T-cell (primary cell): ENCODE measurements around the gene OTUB1. TPM values are rescaled to one million over a fixed set of nuclear protein-coding genes. Genes with fewer than 3 reads are reported as not detected.
A peak's percentile ranks its signal among the peaks of the same experiment; 100 is the strongest.

ENCODE experiments used
- ATAC-seq, 4 experiments: fragments of 200-7000 bp in 3 of 4; fragments of 150-1000 bp in 1 of 4; cut with Tn5 transposase; replicated peaks in 1 of 4; 1 replicate in 3 of 4; 2 replicates in 1 of 4; pipeline ENCODE4 v1.10.0; 2021; ENCODE audit warnings: moderate library complexity in 3 of 4, mild to moderate bottlenecking in 2 of 4, moderate number of reproducible peaks in 1 of 4
- CTCF ChIA-PET, 2 donors: fragments of 300-600 bp; sonication (Branson Sonifier 250); formaldehyde crosslinking; loops; one replicate each; lab custom pipeline; 2022; ENCODE audit warnings: antibody characterized with exemption in 2 of 2; lab: Charles Lee
- POLR2A ChIA-PET, 2 donors: fragments of 300-600 bp; sonication (Branson Sonifier 250); formaldehyde crosslinking; loops; one replicate each; lab custom pipeline; 2022; ENCODE audit warnings: antibody characterized with exemption in 2 of 2; lab: Charles Lee
- DNase-seq, 35 experiments: peaks; one replicate each; pipeline versions ENCODE4 v3.0.0 to v3.0.0-alpha.2; 2013 to 2023
- H3K27ac ChIP-seq: one replicate; pipeline ENCODE4 v1.5.1; 2013; ENCODE audit warnings: low read length
- H3K27me3 ChIP-seq, 2 experiments: replicated peaks in 1 of 2; 1 replicate in 1 of 2; 2 replicates in 1 of 2; pipeline versions ENCODE4 v1.6.1 to v1.7.0; 2013; ENCODE audit warnings: low read length in 1 of 2, mixed read lengths in 1 of 2; ENCODE audit not compliant: control insufficient read depth in 2 of 2, insufficient read depth in 2 of 2; ENCODE audit errors: extremely low read depth in 1 of 2
- H3K36me3 ChIP-seq, 2 donors: 1 replicate in 1 of 2; 2 replicates in 1 of 2; pipeline versions ENCODE4 v1.6.1 to v1.7.0; 2013; ENCODE audit warnings: low read length in 1 of 2; ENCODE audit not compliant: control insufficient read depth in 2 of 2, insufficient read depth in 1 of 2; ENCODE audit errors: extremely low read depth in 1 of 2
- H3K4me1 ChIP-seq, 2 experiments: 1 replicate in 1 of 2; 2 replicates in 1 of 2; pipeline versions ENCODE4 v1.6.1 to v1.7.0; 2013; ENCODE audit warnings: low read length in 2 of 2, mixed read lengths in 1 of 2; ENCODE audit not compliant: insufficient read depth in 2 of 2, control insufficient read depth in 1 of 2; ENCODE audit errors: extremely low read depth in 1 of 2
- H3K4me3 ChIP-seq, 2 donors: 1 replicate in 1 of 2; 2 replicates in 1 of 2; pipeline versions ENCODE4 v1.5.1 to v1.7.0; 2013; ENCODE audit warnings: mild to moderate bottlenecking in 2 of 2, low read length in 1 of 2, moderate library complexity in 1 of 2; ENCODE audit not compliant: control insufficient read depth in 1 of 2; ENCODE audit errors: extremely low read depth in 1 of 2
- H3K9me3 ChIP-seq: 2 replicates; pipeline ENCODE4 v1.7.0; 2013
- H3K27ac Mint-ChIP-seq, 2 donors: one replicate each; pipeline ENCODE4 v1.8.0; 2020 to 2021; ENCODE audit warnings: mild to moderate bottlenecking in 2 of 2, mixed read lengths in 2 of 2
- H3K27me3 Mint-ChIP-seq, 2 donors: one replicate each; pipeline ENCODE4 v1.8.0; 2021 to 2022; ENCODE audit warnings: mixed read lengths in 2 of 2
- H3K36me3 Mint-ChIP-seq: one replicate; pipeline ENCODE4 v1.8.0; 2021; ENCODE audit warnings: mixed read lengths
- H3K4me1 Mint-ChIP-seq, 3 donors: one replicate each; pipeline ENCODE4 v1.8.0; 2020 to 2022; ENCODE audit warnings: mixed read lengths in 3 of 3, mild to moderate bottlenecking in 1 of 3
- H3K4me3 Mint-ChIP-seq, 3 donors: one replicate each; pipeline ENCODE4 v1.8.0; 2020 to 2022; ENCODE audit warnings: mild to moderate bottlenecking in 3 of 3, mixed read lengths in 3 of 3, moderate library complexity in 3 of 3
- H3K9me3 Mint-ChIP-seq, 3 donors: one replicate each; pipeline ENCODE4 v1.8.0; 2020 to 2022; ENCODE audit warnings: mixed read lengths in 3 of 3
- WGBS: methylation state at CpG from one replicate; pipeline ENCODE4 v1.1.5; 2013; ENCODE audit warnings: missing lambda C conversion rate; ENCODE audit not compliant: insufficient coverage; 5-methylcytosine and 5-hydroxymethylcytosine counted together
- total RNA-seq, 35 experiments: library from RNA in 6 of 35; stranded (reverse) in 6 of 35; fragments of 120-200 nt in 1 of 35; gene quantifications; one replicate each; pipeline versions ENCODE4 v1.2.1 to v1.2.4 and lab custom pipeline; 2013 to 2026

Gene OTUB1
- total RNA-seq, 5 donors from 2014 or later (not counting 1 experiment from before 2014, with no cell fraction given) = 63.1 to 76.7 (median 67.2) TPM

DNA sequence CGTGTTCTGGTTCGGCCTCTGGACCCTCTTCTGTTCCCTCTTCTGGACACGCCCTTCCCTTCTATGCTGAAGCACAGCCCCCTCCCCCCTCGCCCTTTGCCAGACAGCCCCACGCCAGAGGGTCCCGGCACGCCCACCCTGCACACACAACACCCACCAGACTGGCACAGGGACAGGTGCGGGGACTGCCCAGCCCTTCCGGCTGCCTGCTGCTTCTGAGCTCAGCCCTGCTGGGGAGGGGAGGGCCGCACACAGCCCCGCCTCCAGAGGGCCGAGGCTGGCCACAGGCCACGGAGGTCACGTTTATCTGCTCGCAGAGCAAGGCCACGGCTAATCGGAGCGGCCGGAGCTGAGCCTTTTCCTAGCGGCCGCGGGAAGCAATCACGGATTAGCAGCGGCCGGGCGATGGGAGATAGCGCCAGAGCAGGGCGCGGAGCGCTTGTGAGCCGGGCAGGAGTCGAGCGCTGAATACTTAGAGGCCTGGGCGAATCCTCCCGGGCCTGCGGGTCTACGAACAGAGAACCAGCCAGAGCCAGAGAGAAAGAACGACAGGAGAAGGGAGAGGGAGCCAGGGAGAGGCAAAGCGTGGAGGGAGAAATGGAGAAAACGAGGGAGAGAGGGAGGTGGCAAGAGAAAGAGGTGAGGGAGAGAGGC is 21.5 kb downstream of the OTUB1 start:
- peak in 1 of 35 experiments; percentile 15 for DNase-seq
- Histone ChIP-seq H3K27me3 (peaks cover 0 to 62% of the 10 kb centered on the region in 2 experiments), H3K36me3 (no peaks in the 10 kb centered on the region), H3K9me3 (no peaks in the 10 kb centered on the region), H3K27ac (no peak overlapping the region), H3K4me3 (peak overlapping the region in 1 of 2 donors; percentile 66), H3K4me1 (peaks cover 0 to 14% of the 10 kb centered on the region in 2 experiments)
- Mint-ChIP-seq H3K27ac (no peak overlapping the region), H3K9me3 (peaks cover 0 to 10% (median 0%) of the 10 kb centered on the region in 3 donors), H3K27me3 (peaks cover 22 to 32% of the 10 kb centered on the region in 2 donors), H3K4me1 (peaks cover 7 to 16% (median 15%) of the 10 kb centered on the region in 3 donors), H3K4me3 (peak overlapping the region; percentile 39 to 66 (median 40)), H3K36me3 (no peaks in the 10 kb centered on the region)
- 15% methylated on average over 40 of the region's 40 CpGs for WGBS
- ChIA-PET POLR2A (no interaction called here), CTCF (interaction anchor here in 1 of 2 donors (0.6 kb wide), 1 partner anchor 1572 kb away, joined by 3 read pairs; no protein-coding TSS in a partner anchor)
- ATAC-seq = peak in 3 of 4 experiments; percentile 43 to 66 (median 61)

DNA sequence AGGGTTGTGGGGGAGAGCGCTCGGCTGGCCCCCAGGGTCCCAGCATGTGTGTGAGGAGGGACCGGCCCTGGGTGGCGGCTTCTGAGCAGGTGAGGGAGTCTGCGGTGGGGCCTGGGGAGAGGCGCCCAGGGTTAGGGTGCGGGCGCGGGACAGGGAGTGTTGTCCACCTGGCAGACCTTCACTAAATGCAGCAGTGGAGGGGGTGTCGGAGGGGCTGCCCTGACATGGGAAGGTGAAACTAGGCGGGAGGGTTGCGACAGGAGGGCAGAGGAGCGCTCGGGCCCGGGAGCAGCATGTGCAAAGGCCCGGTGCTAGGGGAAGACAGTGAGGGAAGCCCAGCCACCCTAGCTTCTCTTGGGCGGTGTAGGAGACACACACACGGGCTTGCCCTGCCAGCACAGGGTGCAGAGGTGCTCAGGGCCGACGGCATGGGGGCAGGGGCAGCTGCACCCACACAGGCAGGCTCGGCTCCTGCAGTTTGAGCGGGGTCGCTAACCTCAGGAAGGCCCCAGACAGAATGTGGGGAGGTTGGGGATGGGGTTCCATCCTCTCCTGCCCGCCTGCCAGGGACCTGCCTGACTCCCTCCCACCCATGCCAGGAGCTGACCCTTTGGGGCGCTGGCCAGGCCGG is 22.2 kb downstream of the OTUB1 start:
- CTCF ChIA-PET = interaction anchor here in 1 of 2 donors (0.6 kb wide), 1 partner anchor 1572 kb away, joined by 3 read pairs; no protein-coding TSS in a partner anchor

DNA sequence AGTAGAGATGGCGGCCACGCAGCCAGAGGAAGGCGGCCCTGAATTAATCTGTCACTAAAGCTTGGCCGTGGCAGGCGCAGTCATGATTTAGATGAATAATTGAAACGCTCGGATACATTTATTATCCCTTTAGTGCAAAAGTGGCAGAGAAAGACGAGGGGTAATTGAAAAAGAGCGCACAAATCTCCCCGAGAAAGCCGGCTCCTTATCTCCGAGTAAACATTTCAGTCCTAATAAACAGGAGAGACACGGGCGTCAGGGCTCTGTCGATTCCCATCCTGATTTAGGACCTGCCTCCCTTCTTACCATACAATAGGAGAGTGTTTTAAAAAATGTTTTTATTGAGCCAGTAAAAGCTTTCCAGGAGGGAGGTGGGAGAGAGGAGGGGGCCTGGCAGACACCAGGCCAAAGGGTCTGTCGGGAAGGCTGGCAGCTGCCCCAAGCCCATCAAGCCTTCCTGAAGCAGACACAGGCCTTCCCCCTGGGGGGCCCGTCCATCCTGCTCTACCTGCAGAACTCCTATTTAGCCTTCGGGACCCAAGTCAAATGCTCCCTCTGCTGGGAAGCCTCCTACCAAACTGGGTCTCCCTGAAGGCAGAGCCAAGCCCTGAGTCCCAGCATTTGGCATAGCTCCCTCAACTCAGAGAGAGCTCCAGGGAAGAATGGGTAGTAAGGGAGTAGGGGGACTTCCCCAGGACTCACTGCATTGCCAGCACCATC is 22.8 kb downstream of the OTUB1 start:
- CTCF ChIA-PET = no interaction called here
- peaks cover 7 to 16% (median 15%) of the 10 kb centered on the region in 3 donors for H3K4me1 Mint-ChIP-seq
- POLR2A ChIA-PET = interaction anchor here in 1 of 2 donors (0.6 kb wide), 1 partner anchor 324 kb away, joined by 4 read pairs; no protein-coding TSS in a partner anchor
- H3K4me3 Mint-ChIP-seq = no peak overlapping the region
- ATAC-seq (no peak), DNase-seq (no peak)
- Histone ChIP-seq H3K4me1 (peaks cover 0 to 14% of the 10 kb centered on the region in 2 experiments), H3K4me3 (no peak overlapping the region), H3K9me3 (no peaks in the 10 kb centered on the region), H3K36me3 (no peaks in the 10 kb centered on the region), H3K27me3 (peaks cover 0 to 62% of the 10 kb centered on the region in 2 experiments), H3K27ac (no peak overlapping the region)
- H3K27ac Mint-ChIP-seq = no peak overlapping the region
- no CpG with 5 or more reads among the region's 18 CpGs for WGBS
- H3K36me3 Mint-ChIP-seq = no peaks in the 10 kb centered on the region
- H3K9me3 Mint-ChIP-seq = peaks cover 0 to 10% (median 0%) of the 10 kb centered on the region in 3 donors
- peaks cover 22 to 32% of the 10 kb centered on the region in 2 donors for H3K27me3 Mint-ChIP-seq

More for the DNA sequence above, 22.2 kb downstream of the OTUB1 start:
- H3K9me3 ChIP-seq = no peaks in the 10 kb centered on the region
- no peaks in the 10 kb centered on the region for H3K36me3 Mint-ChIP-seq
- H3K4me1 ChIP-seq = peaks cover 0 to 14% of the 10 kb centered on the region in 2 experiments
- H3K4me3 ChIP-seq = no peak overlapping the region
- no peaks in the 10 kb centered on the region for H3K36me3 ChIP-seq
- H3K27me3 ChIP-seq = peaks cover 0 to 62% of the 10 kb centered on the region in 2 experiments
- DNase-seq (no peak), ATAC-seq (no peak)
- H3K9me3 Mint-ChIP-seq = peaks cover 0 to 10% (median 0%) of the 10 kb centered on the region in 3 donors
- no peak overlapping the region for H3K27ac ChIP-seq
- peaks cover 7 to 16% (median 15%) of the 10 kb centered on the region in 3 donors for H3K4me1 Mint-ChIP-seq
- 87% methylated on average over 15 of the region's 26 CpGs for WGBS
- H3K27me3 Mint-ChIP-seq = peaks cover 22 to 32% of the 10 kb centered on the region in 2 donors
- POLR2A ChIA-PET = no interaction called here
- peak overlapping the region in 2 of 3 donors; percentile 40 to 66 for H3K4me3 Mint-ChIP-seq
- no peak overlapping the region for H3K27ac Mint-ChIP-seq

DNA sequence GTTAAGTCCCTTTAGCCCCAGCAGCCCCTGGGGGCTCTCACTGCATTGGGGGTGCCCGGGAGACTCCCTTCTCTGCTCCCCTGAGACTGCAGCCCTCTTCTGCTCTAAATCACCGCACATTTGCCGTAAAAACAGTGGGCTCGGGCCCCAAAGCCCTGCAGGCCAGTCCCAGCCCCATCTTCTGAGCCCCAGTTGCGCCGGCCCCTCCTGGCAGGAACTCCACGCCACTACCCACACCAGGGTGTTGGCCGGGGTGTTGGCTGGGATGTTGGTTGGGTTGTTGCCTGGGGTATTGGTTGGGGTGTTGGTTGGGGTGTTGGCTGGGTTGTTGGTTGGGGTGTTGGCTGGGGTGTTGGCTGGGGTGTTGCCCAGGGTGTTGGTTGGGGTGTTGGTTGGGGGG is 23.5 kb downstream of the OTUB1 start:
- Mint-ChIP-seq H3K27me3 (peaks cover 22 to 32% of the 10 kb centered on the region in 2 donors), H3K9me3 (peaks cover 0 to 10% (median 0%) of the 10 kb centered on the region in 3 donors), H3K4me3 (no peak overlapping the region), H3K36me3 (no peaks in the 10 kb centered on the region), H3K4me1 (peaks cover 7 to 16% (median 15%) of the 10 kb centered on the region in 3 donors), H3K27ac (no peak overlapping the region)
- ATAC-seq = no peak
- H3K27ac ChIP-seq = no peak overlapping the region
- H3K27me3 ChIP-seq = peaks cover 0 to 60% of the 10 kb centered on the region in 2 experiments
- CTCF ChIA-PET = no interaction called here
- POLR2A ChIA-PET = interaction anchor here in 1 of 2 donors (0.6 kb wide), 1 partner anchor 324 kb away, joined by 4 read pairs; no protein-coding TSS in a partner anchor
- H3K9me3 ChIP-seq = no peaks in the 10 kb centered on the region
- WGBS = 90% methylated on average over 4 of the region's 8 CpGs
- no peaks in the 10 kb centered on the region for H3K36me3 ChIP-seq
- no peak for DNase-seq
- H3K4me3 ChIP-seq = no peak overlapping the region
- peaks cover 0 to 14% of the 10 kb centered on the region in 2 experiments for H3K4me1 ChIP-seq

DNA sequence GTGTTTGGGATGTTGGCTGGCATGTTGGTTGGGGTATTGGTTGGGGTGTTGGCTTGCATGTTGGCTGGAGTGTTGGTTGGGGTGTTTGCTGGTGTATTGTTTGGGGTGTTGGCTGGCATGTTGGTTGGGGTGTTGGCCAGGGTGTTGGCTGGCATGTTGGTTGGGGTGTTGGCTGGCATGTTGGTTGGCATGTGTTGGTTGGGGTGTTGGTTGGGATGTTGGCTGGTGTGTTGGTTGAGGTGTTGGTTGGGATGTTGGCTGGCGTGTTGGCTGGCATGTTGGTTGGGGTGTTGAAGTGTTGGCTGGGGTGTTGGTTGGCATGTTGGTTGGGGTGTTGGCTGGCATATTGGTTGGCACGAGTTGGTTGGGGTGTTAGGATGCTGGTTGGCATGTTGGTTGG is 24.5 kb downstream of the OTUB1 start:
- no peaks in the 10 kb centered on the region for H3K36me3 Mint-ChIP-seq
- peaks cover 7 to 16% (median 15%) of the 10 kb centered on the region in 3 donors for H3K4me1 Mint-ChIP-seq
- no peak for DNase-seq

DNA sequence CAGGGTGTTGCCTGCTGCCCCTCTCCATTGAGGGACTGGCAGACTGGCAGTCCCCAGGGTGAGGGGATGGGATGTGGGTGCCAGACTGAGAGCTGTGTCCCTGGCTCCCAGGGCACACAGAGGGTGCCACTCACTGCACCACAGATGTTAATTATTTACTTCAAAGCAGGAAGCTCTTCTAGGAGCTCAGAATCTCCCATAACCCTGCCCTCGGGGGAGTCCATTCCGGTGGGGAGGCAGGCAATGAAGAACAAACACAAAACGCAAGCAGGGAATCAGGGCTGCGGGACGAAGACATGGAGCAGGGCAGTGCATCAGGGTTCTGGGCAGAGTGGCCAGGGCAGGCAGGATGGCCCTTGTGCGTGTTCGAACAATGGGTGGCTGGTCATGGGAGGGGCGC is 25.1 kb downstream of the OTUB1 start:
- CTCF ChIA-PET = no interaction called here
- Histone ChIP-seq H3K4me1 (peaks cover 0 to 14% of the 10 kb centered on the region in 2 experiments), H3K36me3 (no peaks in the 10 kb centered on the region), H3K27ac (no peak overlapping the region), H3K9me3 (no peaks in the 10 kb centered on the region), H3K4me3 (no peak overlapping the region), H3K27me3 (peaks cover 0 to 47% of the 10 kb centered on the region in 2 experiments)
- 99% methylated on average over 8 of the region's 8 CpGs for WGBS
- peaks cover 0 to 10% (median 0%) of the 10 kb centered on the region in 3 donors for H3K9me3 Mint-ChIP-seq
- peaks cover 7 to 16% (median 15%) of the 10 kb centered on the region in 3 donors for H3K4me1 Mint-ChIP-seq
- ATAC-seq = no peak
- peaks cover 22 to 27% of the 10 kb centered on the region in 2 donors for H3K27me3 Mint-ChIP-seq
- POLR2A ChIA-PET = no interaction called here
- no peak overlapping the region for H3K27ac Mint-ChIP-seq
- no peak for DNase-seq
- no peak overlapping the region for H3K4me3 Mint-ChIP-seq
- H3K36me3 Mint-ChIP-seq = no peaks in the 10 kb centered on the region

More for the DNA sequence above, 24.5 kb downstream of the OTUB1 start:
- H3K27ac ChIP-seq = no peak overlapping the region
- peaks cover 0 to 53% of the 10 kb centered on the region in 2 experiments for H3K27me3 ChIP-seq
- Mint-ChIP-seq H3K9me3 (peaks cover 0 to 10% (median 0%) of the 10 kb centered on the region in 3 donors), H3K4me3 (no peak overlapping the region), H3K27me3 (peaks cover 22 to 30% of the 10 kb centered on the region in 2 donors), H3K27ac (no peak overlapping the region)
- ATAC-seq = no peak
- WGBS = 88% methylated on average over 2 of the region's 2 CpGs
- no peaks in the 10 kb centered on the region for H3K9me3 ChIP-seq
- no peaks in the 10 kb centered on the region for H3K36me3 ChIP-seq
- ChIA-PET POLR2A (no interaction called here), CTCF (no interaction called here)
- no peak overlapping the region for H3K4me3 ChIP-seq
- peaks cover 0 to 14% of the 10 kb centered on the region in 2 experiments for H3K4me1 ChIP-seq
